CD14-positive monocyte (primary cell): ENCODE data around the gene BTBD9. TPM values are rescaled to one million over a fixed set of nuclear protein-coding genes. Genes with fewer than 3 reads are reported as not detected.

ENCODE experiments used
- DNase-seq, 3 donors: peaks; one replicate each; pipeline ENCODE4 v3.0.0-alpha.2; 2011 to 2022
- H2AFZ ChIP-seq: 2 replicates; pipeline ENCODE4 v1.6.0; 2012; ENCODE audit warnings: mild to moderate bottlenecking, low read depth, low read length, inconsistent platforms; ENCODE audit not compliant: insufficient read depth, poor library complexity, severe bottlenecking
- H3K27ac ChIP-seq, 2 donors: 1 replicate in 1 of 2; 2 replicates in 1 of 2; pipeline ENCODE4 v1.5.1; 2012 to 2013; ENCODE audit warnings: low read length in 2 of 2, control low read depth in 1 of 2, inconsistent platforms in 1 of 2, low read depth in 1 of 2, mild to moderate bottlenecking in 1 of 2
- H3K27me3 ChIP-seq, 2 donors: one replicate each; pipeline versions ENCODE4 v1.6.0 to v1.6.1; 2011 to 2013; ENCODE audit warnings: low read length in 2 of 2; ENCODE audit not compliant: control insufficient read depth in 2 of 2, insufficient read depth in 2 of 2
- H3K36me3 ChIP-seq, 2 donors: replicated peaks in 1 of 2; 1 replicate in 1 of 2; 2 replicates in 1 of 2; pipeline versions ENCODE4 v1.5.1 to v1.6.1; 2012 to 2013; ENCODE audit warnings: low read length in 2 of 2, control low read depth in 1 of 2, inconsistent platforms in 1 of 2, mild to moderate bottlenecking in 1 of 2; ENCODE audit not compliant: insufficient read depth in 2 of 2, control insufficient read depth in 1 of 2
- H3K4me1 ChIP-seq, 2 donors: 1 replicate in 1 of 2; 2 replicates in 1 of 2; pipeline versions ENCODE4 v1.5.1 to v1.6.1; 2012 to 2013; ENCODE audit warnings: low read length in 2 of 2, control low read depth in 1 of 2, inconsistent platforms in 1 of 2, mild to moderate bottlenecking in 1 of 2, moderate library complexity in 1 of 2; ENCODE audit not compliant: insufficient read depth in 2 of 2, control insufficient read depth in 1 of 2
- H3K4me2 ChIP-seq: replicated peaks from 2 replicates; pipeline ENCODE3; 2012; ENCODE audit warnings: low read length, moderate library complexity, mild to moderate bottlenecking; ENCODE audit not compliant: poor library complexity, severe bottlenecking; ENCODE audit errors: extremely low read depth
- H3K4me3 ChIP-seq, 3 experiments: fragments of 200-600 bp in 1 of 3; sonication (generic) in 1 of 3; replicated peaks in 1 of 3; 1 replicate in 2 of 3; 2 replicates in 1 of 3; pipeline ENCODE4 v1.5.1; 2011 to 2013; ENCODE audit warnings: low read length in 3 of 3, mild to moderate bottlenecking in 3 of 3, control low read depth in 2 of 3, low read depth in 2 of 3, inconsistent platforms in 1 of 3, moderate library complexity in 1 of 3
- H3K79me2 ChIP-seq: 2 replicates; pipeline ENCODE4 v1.6.0; 2012; ENCODE audit warnings: mild to moderate bottlenecking, control low read depth, inconsistent platforms, low read length, moderate library complexity; ENCODE audit not compliant: insufficient read depth
- H3K9ac ChIP-seq: 2 replicates; pipeline ENCODE4 v1.6.0; 2017; ENCODE audit warnings: low read length, mild to moderate bottlenecking; ENCODE audit not compliant: insufficient read depth, poor library complexity, severe bottlenecking
- H3K9me3 ChIP-seq, 2 donors: replicated peaks in 1 of 2; 1 replicate in 1 of 2; 2 replicates in 1 of 2; pipeline versions ENCODE4 v1.5.1 to v1.6.1; 2012 to 2013; ENCODE audit warnings: low read length in 2 of 2, control low read depth in 1 of 2; ENCODE audit not compliant: control insufficient read depth in 1 of 2, insufficient read depth in 1 of 2
- H4K20me1 ChIP-seq: 2 replicates; pipeline ENCODE4 v1.6.0; 2012; ENCODE audit warnings: mild to moderate bottlenecking, low read length, control low read depth, moderate library complexity; ENCODE audit not compliant: insufficient read depth
- H3K27ac Mint-ChIP-seq, 7 donors: one replicate each; pipeline ENCODE4 v1.8.0; 2020; ENCODE audit warnings: mild to moderate bottlenecking in 7 of 7, mixed read lengths in 7 of 7, moderate library complexity in 6 of 7, inconsistent platforms in 2 of 7
- H3K27me3 Mint-ChIP-seq, 3 donors: one replicate each; pipeline ENCODE4 v1.8.0; 2021 to 2022; ENCODE audit warnings: low read depth in 3 of 3, mild to moderate bottlenecking in 3 of 3, mixed read lengths in 3 of 3, moderate library complexity in 3 of 3, inconsistent platforms in 1 of 3
- H3K36me3 Mint-ChIP-seq, 2 donors: one replicate each; pipeline ENCODE4 v1.8.0; 2020; ENCODE audit warnings: mixed read lengths in 2 of 2, inconsistent platforms in 1 of 2, mild to moderate bottlenecking in 1 of 2
- H3K4me1 Mint-ChIP-seq: one replicate; pipeline ENCODE4 v1.8.0; 2020; ENCODE audit warnings: mild to moderate bottlenecking, mixed read lengths
- H3K4me3 Mint-ChIP-seq, 2 donors: one replicate each; pipeline ENCODE4 v1.8.0; 2020; ENCODE audit warnings: mild to moderate bottlenecking in 2 of 2, mixed read lengths in 2 of 2, moderate library complexity in 1 of 2
- H3K9me3 Mint-ChIP-seq, 7 donors: one replicate each; pipeline ENCODE4 v1.8.0; 2020 to 2022; ENCODE audit warnings: mixed read lengths in 7 of 7, mild to moderate bottlenecking in 6 of 7, moderate library complexity in 6 of 7, inconsistent platforms in 2 of 7
- CTCF ChIP-seq: fragments of 200-600 bp; IDR thresholded peaks from one replicate; pipeline ENCODE4 v1.8.0; 2022; ENCODE audit warnings: antibody characterized with exemption, mild to moderate bottlenecking
- WGBS: methylation state at CpG from one replicate; pipeline ENCODE4 v1.1.5; 2013; ENCODE audit warnings: missing lambda C conversion rate; ENCODE audit not compliant: insufficient coverage; 5-methylcytosine and 5-hydroxymethylcytosine counted together
- intact Hi-C, 2 donors: fragments of 100-400 bp; cut with micrococcal nuclease; formaldehyde crosslinking; loops; one replicate each; pipeline versions ENCODE4 v1.15.0 to v1.15.1; 2023
- polyA plus RNA-seq, 3 donors: library from polyadenylated mRNA; depleted of rRNA in 1 of 3; unstranded in 2 of 3; stranded (reverse) in 1 of 3; fragments of 300-500 nt in 2 of 3; fragments of >200 nt in 1 of 3; fragmentation: Illumina TruSeq in 2 of 3; gene quantifications; 1 replicate in 2 of 3; 2 replicates in 1 of 3; pipeline ENCODE4 v1.2.3, GENCODE V29; 2012 to 2021

Gene BTBD9
- polyA plus RNA-seq, 3 donors: 5.2 to 7.5 (median 6.2) TPM

GRCh38 chr6:38162493-38163185, 477.1 kb downstream of the BTBD9 start:
- WGBS: 98% methylated on average over 13 of the region's 17 CpGs
- peaks cover 13% of the 10 kb centered on the region for H3K4me1 Mint-ChIP-seq

More at GRCh38 chr6:38162493-38163185, 477.1 kb downstream of the BTBD9 start:
- Histone ChIP-seq H3K9me3 (no peaks in the 10 kb centered on the region), H3K9ac (no peak overlapping the region), H3K4me2 (no peak overlapping the region), H3K36me3 (no peaks in the 10 kb centered on the region), H3K4me1 (no peaks in the 10 kb centered on the region), H2AFZ (no peak overlapping the region), H4K20me1 (peaks cover 17% of the 10 kb centered on the region), H3K79me2 (no peaks in the 10 kb centered on the region), H3K27me3 (no peaks in the 10 kb centered on the region), H3K4me3 (no peak overlapping the region), H3K27ac (no peak overlapping the region)
- Mint-ChIP-seq H3K4me3 (no peak overlapping the region), H3K9me3 (peaks cover 0 to 7% (median 0%) of the 10 kb centered on the region in 7 donors), H3K27me3 (peaks cover 1 to 5% (median 2%) of the 10 kb centered on the region in 3 donors), H3K36me3 (peaks cover 10 to 19% of the 10 kb centered on the region in 2 donors), H3K27ac (peak overlapping the region in 2 of 7 donors; percentile 14 to 83)
- intact Hi-C loops: no loop called here
- TF ChIP-seq CTCF: no peak
- DNase-seq: no peak
